CD14-positive monocyte (primary cell): ENCODE data around the gene MEX3C. TPM values are rescaled to one million over a fixed set of nuclear protein-coding genes. Genes with fewer than 3 reads are reported as not detected.

Experiments
- DNase-seq, 3 donors: peaks; one replicate each; pipeline ENCODE4 v3.0.0-alpha.2; 2011 to 2022
- H2AFZ ChIP-seq: 2 replicates; pipeline ENCODE4 v1.6.0; 2012; ENCODE audit warnings: mild to moderate bottlenecking, low read depth, low read length, inconsistent platforms; ENCODE audit not compliant: insufficient read depth, poor library complexity, severe bottlenecking
- H3K27ac ChIP-seq, 2 donors: 1 replicate in 1 of 2; 2 replicates in 1 of 2; pipeline ENCODE4 v1.5.1; 2012 to 2013; ENCODE audit warnings: low read length in 2 of 2, control low read depth in 1 of 2, inconsistent platforms in 1 of 2, low read depth in 1 of 2, mild to moderate bottlenecking in 1 of 2
- H3K27me3 ChIP-seq, 2 donors: one replicate each; pipeline versions ENCODE4 v1.6.0 to v1.6.1; 2011 to 2013; ENCODE audit warnings: low read length in 2 of 2; ENCODE audit not compliant: control insufficient read depth in 2 of 2, insufficient read depth in 2 of 2
- H3K36me3 ChIP-seq, 2 donors: replicated peaks in 1 of 2; 1 replicate in 1 of 2; 2 replicates in 1 of 2; pipeline versions ENCODE4 v1.5.1 to v1.6.1; 2012 to 2013; ENCODE audit warnings: low read length in 2 of 2, control low read depth in 1 of 2, inconsistent platforms in 1 of 2, mild to moderate bottlenecking in 1 of 2; ENCODE audit not compliant: insufficient read depth in 2 of 2, control insufficient read depth in 1 of 2
- H3K4me1 ChIP-seq, 2 donors: 1 replicate in 1 of 2; 2 replicates in 1 of 2; pipeline versions ENCODE4 v1.5.1 to v1.6.1; 2012 to 2013; ENCODE audit warnings: low read length in 2 of 2, control low read depth in 1 of 2, inconsistent platforms in 1 of 2, mild to moderate bottlenecking in 1 of 2, moderate library complexity in 1 of 2; ENCODE audit not compliant: insufficient read depth in 2 of 2, control insufficient read depth in 1 of 2
- H3K4me2 ChIP-seq: replicated peaks from 2 replicates; pipeline ENCODE3; 2012; ENCODE audit warnings: low read length, moderate library complexity, mild to moderate bottlenecking; ENCODE audit not compliant: poor library complexity, severe bottlenecking; ENCODE audit errors: extremely low read depth
- H3K4me3 ChIP-seq, 3 experiments: fragments of 200-600 bp in 1 of 3; sonication (generic) in 1 of 3; replicated peaks in 1 of 3; 1 replicate in 2 of 3; 2 replicates in 1 of 3; pipeline ENCODE4 v1.5.1; 2011 to 2013; ENCODE audit warnings: low read length in 3 of 3, mild to moderate bottlenecking in 3 of 3, control low read depth in 2 of 3, low read depth in 2 of 3, inconsistent platforms in 1 of 3, moderate library complexity in 1 of 3
- H3K79me2 ChIP-seq: 2 replicates; pipeline ENCODE4 v1.6.0; 2012; ENCODE audit warnings: mild to moderate bottlenecking, control low read depth, inconsistent platforms, low read length, moderate library complexity; ENCODE audit not compliant: insufficient read depth
- H3K9ac ChIP-seq: 2 replicates; pipeline ENCODE4 v1.6.0; 2017; ENCODE audit warnings: low read length, mild to moderate bottlenecking; ENCODE audit not compliant: insufficient read depth, poor library complexity, severe bottlenecking
- H3K9me3 ChIP-seq, 2 donors: replicated peaks in 1 of 2; 1 replicate in 1 of 2; 2 replicates in 1 of 2; pipeline versions ENCODE4 v1.5.1 to v1.6.1; 2012 to 2013; ENCODE audit warnings: low read length in 2 of 2, control low read depth in 1 of 2; ENCODE audit not compliant: control insufficient read depth in 1 of 2, insufficient read depth in 1 of 2
- H4K20me1 ChIP-seq: 2 replicates; pipeline ENCODE4 v1.6.0; 2012; ENCODE audit warnings: mild to moderate bottlenecking, low read length, control low read depth, moderate library complexity; ENCODE audit not compliant: insufficient read depth
- H3K27ac Mint-ChIP-seq, 7 donors: one replicate each; pipeline ENCODE4 v1.8.0; 2020; ENCODE audit warnings: mild to moderate bottlenecking in 7 of 7, mixed read lengths in 7 of 7, moderate library complexity in 6 of 7, inconsistent platforms in 2 of 7
- H3K27me3 Mint-ChIP-seq, 3 donors: one replicate each; pipeline ENCODE4 v1.8.0; 2021 to 2022; ENCODE audit warnings: low read depth in 3 of 3, mild to moderate bottlenecking in 3 of 3, mixed read lengths in 3 of 3, moderate library complexity in 3 of 3, inconsistent platforms in 1 of 3
- H3K36me3 Mint-ChIP-seq, 2 donors: one replicate each; pipeline ENCODE4 v1.8.0; 2020; ENCODE audit warnings: mixed read lengths in 2 of 2, inconsistent platforms in 1 of 2, mild to moderate bottlenecking in 1 of 2
- H3K4me1 Mint-ChIP-seq: one replicate; pipeline ENCODE4 v1.8.0; 2020; ENCODE audit warnings: mild to moderate bottlenecking, mixed read lengths
- H3K4me3 Mint-ChIP-seq, 2 donors: one replicate each; pipeline ENCODE4 v1.8.0; 2020; ENCODE audit warnings: mild to moderate bottlenecking in 2 of 2, mixed read lengths in 2 of 2, moderate library complexity in 1 of 2
- H3K9me3 Mint-ChIP-seq, 7 donors: one replicate each; pipeline ENCODE4 v1.8.0; 2020 to 2022; ENCODE audit warnings: mixed read lengths in 7 of 7, mild to moderate bottlenecking in 6 of 7, moderate library complexity in 6 of 7, inconsistent platforms in 2 of 7
- CTCF ChIP-seq: fragments of 200-600 bp; IDR thresholded peaks from one replicate; pipeline ENCODE4 v1.8.0; 2022; ENCODE audit warnings: antibody characterized with exemption, mild to moderate bottlenecking
- WGBS: methylation state at CpG from one replicate; pipeline ENCODE4 v1.1.5; 2013; ENCODE audit warnings: missing lambda C conversion rate; ENCODE audit not compliant: insufficient coverage; 5-methylcytosine and 5-hydroxymethylcytosine counted together
- intact Hi-C, 2 donors: fragments of 100-400 bp; cut with micrococcal nuclease; formaldehyde crosslinking; loops; one replicate each; pipeline versions ENCODE4 v1.15.0 to v1.15.1; 2023
- polyA plus RNA-seq, 3 donors: library from polyadenylated mRNA; depleted of rRNA in 1 of 3; unstranded in 2 of 3; stranded (reverse) in 1 of 3; fragments of 300-500 nt in 2 of 3; fragments of >200 nt in 1 of 3; fragmentation: Illumina TruSeq in 2 of 3; gene quantifications; 1 replicate in 2 of 3; 2 replicates in 1 of 3; pipeline ENCODE4 v1.2.3, GENCODE V29; 2012 to 2021

Gene MEX3C
- polyA plus RNA-seq, 3 donors, result 2.3 to 41.3 (median 5.2) TPM

- TF ChIP-seq CTCF, result no peak
- Histone ChIP-seq H3K79me2 (peaks cover 79% of the 10 kb centered on the region), H2AFZ (no peak overlapping the region), H3K4me2 (no peak overlapping the region), H3K4me1 (peaks cover 16% of the 10 kb centered on the region in 2 donors), H3K27ac (no peak overlapping the region), H3K4me3 (no peak overlapping the region), H3K9me3 (no peaks in the 10 kb centered on the region), H3K27me3 (no peaks in the 10 kb centered on the region), H3K9ac (no peak overlapping the region), H3K36me3 (no peaks in the 10 kb centered on the region), H4K20me1 (peaks cover 38% of the 10 kb centered on the region)
- no peaks in the 10 kb centered on the region for H3K27me3 Mint-ChIP-seq
- no peak for DNase-seq
- H3K27ac Mint-ChIP-seq, result no peak overlapping the region
- 100% methylated on average over 2 of the region's 5 CpGs for WGBS
- H3K4me3 Mint-ChIP-seq, result no peak overlapping the region
- peaks cover 0 to 3% (median 0%) of the 10 kb centered on the region in 7 donors for H3K9me3 Mint-ChIP-seq
- intact Hi-C loops, result loop anchor here in 1 of 2 donors (10.0 kb wide), 1 partner anchor 229 kb away; the partner anchor contains the start of gene ELAC1
- H3K4me1 Mint-ChIP-seq, result peaks cover 35% of the 10 kb centered on the region
- peaks cover 3 to 8% of the 10 kb centered on the region in 2 donors for H3K36me3 Mint-ChIP-seq
Measured at GRCh38 chr18:51193621-51194287, 3.7 kb downstream of the MEX3C start.

GRCh38 chr18:51192696-51193095, 4.8 kb downstream of the MEX3C start:
- peaks cover 7 to 8% of the 10 kb centered on the region in 2 donors for H3K36me3 Mint-ChIP-seq
- Histone ChIP-seq H3K27me3 (no peaks in the 10 kb centered on the region), H3K4me3 (no peak overlapping the region), H3K9me3 (no peaks in the 10 kb centered on the region), H2AFZ (no peak overlapping the region), H3K79me2 (peaks cover 89% of the 10 kb centered on the region), H3K36me3 (no peaks in the 10 kb centered on the region), H3K27ac (no peak overlapping the region), H3K4me2 (no peak overlapping the region), H3K9ac (no peak overlapping the region), H4K20me1 (peaks cover 46% of the 10 kb centered on the region), H3K4me1 (peaks cover 16% of the 10 kb centered on the region in 2 donors)
- H3K27me3 Mint-ChIP-seq, result no peaks in the 10 kb centered on the region
- intact Hi-C loops, result loop anchor here in 1 of 2 donors (10.0 kb wide), 1 partner anchor 228 kb away; the partner anchor contains the start of gene ELAC1
- no peak overlapping the region for H3K27ac Mint-ChIP-seq
- TF ChIP-seq CTCF, result no peak
- WGBS, result 100% methylated on average over 2 of the region's 3 CpGs
- H3K4me1 Mint-ChIP-seq, result peaks cover 38% of the 10 kb centered on the region
- no peaks in the 10 kb centered on the region for H3K9me3 Mint-ChIP-seq
- no peak for DNase-seq
- no peak overlapping the region for H3K4me3 Mint-ChIP-seq
